A673 (cell line): Measurements from ENCODE around the gene MLIP.

ENCODE experiments used
- EZH2 ChIP-seq: fragments of 200-600 bp; sonication (generic); IDR thresholded peaks from 2 replicates; pipeline ENCODE4 v1.6.1; 2017; ENCODE audit warnings: borderline replicate concordance, low read depth, mild to moderate bottlenecking, mixed read lengths, antibody characterized with exemption, low read length; ENCODE audit not compliant: poor library complexity, severe bottlenecking
- TF ChIP-seq, protein P1 (sequence below): fragments of 300-800, 200-600 bp; sonication (generic); conservative IDR thresholded peaks from 2 replicates; pipeline ENCODE4 v1.5.1; 2017; ENCODE audit warnings: low read depth, mild to moderate bottlenecking, antibody characterized with exemption, low read length, moderate library complexity, mixed read lengths

DNA sequence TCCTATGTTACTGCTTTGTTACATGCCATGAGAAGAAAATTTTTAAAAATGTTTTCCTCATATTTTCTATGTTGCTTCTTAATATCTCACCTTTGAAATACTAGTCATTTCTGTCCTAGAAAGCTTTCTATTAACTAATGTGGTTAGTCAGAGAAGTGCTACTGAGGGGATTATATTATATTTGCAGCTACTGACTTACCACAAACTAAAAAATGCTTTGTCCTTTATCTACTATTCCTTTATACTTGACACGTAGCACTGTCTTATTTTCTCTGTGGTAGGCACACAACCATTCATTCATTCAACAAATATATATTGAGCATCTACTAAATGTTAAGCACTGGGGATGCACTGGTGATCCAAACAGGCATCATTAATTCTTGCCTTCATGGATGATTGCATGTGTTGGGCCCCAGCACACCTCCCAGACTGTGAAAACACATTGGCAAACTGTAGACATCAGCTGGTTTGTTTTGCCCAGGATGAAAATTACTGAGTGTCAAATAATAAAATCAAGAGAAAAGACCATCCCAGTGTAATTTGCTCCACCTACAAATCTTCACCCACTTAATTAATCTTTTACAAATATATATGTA, 10.7 kb upstream of the MLIP start:
- TF ChIP-seq, protein P1, sequence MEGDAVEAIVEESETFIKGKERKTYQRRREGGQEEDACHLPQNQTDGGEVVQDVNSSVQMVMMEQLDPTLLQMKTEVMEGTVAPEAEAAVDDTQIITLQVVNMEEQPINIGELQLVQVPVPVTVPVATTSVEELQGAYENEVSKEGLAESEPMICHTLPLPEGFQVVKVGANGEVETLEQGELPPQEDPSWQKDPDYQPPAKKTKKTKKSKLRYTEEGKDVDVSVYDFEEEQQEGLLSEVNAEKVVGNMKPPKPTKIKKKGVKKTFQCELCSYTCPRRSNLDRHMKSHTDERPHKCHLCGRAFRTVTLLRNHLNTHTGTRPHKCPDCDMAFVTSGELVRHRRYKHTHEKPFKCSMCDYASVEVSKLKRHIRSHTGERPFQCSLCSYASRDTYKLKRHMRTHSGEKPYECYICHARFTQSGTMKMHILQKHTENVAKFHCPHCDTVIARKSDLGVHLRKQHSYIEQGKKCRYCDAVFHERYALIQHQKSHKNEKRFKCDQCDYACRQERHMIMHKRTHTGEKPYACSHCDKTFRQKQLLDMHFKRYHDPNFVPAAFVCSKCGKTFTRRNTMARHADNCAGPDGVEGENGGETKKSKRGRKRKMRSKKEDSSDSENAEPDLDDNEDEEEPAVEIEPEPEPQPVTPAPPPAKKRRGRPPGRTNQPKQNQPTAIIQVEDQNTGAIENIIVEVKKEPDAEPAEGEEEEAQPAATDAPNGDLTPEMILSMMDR: no peak
- no peak for TF ChIP-seq EZH2
